Fibroblast of lung (primary cell): ENCODE results near the gene TIFAB. TPM values are rescaled to one million over a fixed set of nuclear protein-coding genes. Genes with fewer than 3 reads are reported as not detected.

Source experiments
- DNase-seq, 2 donors: peaks; one replicate each; pipeline versions ENCODE4 v3.0.0 to v3.0.0-alpha.2; 2010; ENCODE audit warnings: low read depth in 2 of 2
- H2AFZ ChIP-seq: 2 replicates; pipeline ENCODE4 v1.5.1; 2012; ENCODE audit warnings: low read length, control low read depth, inconsistent platforms
- H3K27ac ChIP-seq: 2 replicates; pipeline ENCODE4 v1.5.1; 2011; ENCODE audit warnings: low read length, control low read depth; ENCODE audit not compliant: insufficient read depth
- H3K27me3 ChIP-seq: 2 replicates; pipeline ENCODE4 v1.5.1; 2011; ENCODE audit warnings: mild to moderate bottlenecking, low read length; ENCODE audit not compliant: control insufficient read depth, insufficient read depth
- H3K36me3 ChIP-seq: 2 replicates; pipeline ENCODE4 v1.5.1; 2011; ENCODE audit warnings: low read length; ENCODE audit not compliant: control insufficient read depth, insufficient read depth
- H3K4me1 ChIP-seq: 2 replicates; pipeline ENCODE4 v1.5.1; 2011; ENCODE audit warnings: low read length; ENCODE audit not compliant: control insufficient read depth, insufficient read depth; ENCODE audit errors: extremely low read depth
- H3K4me2 ChIP-seq: 2 replicates; pipeline ENCODE4 v1.5.1; 2011; ENCODE audit warnings: low read length, control low read depth; ENCODE audit not compliant: insufficient read depth; ENCODE audit errors: extremely low read depth
- H3K4me3 ChIP-seq, 4 experiments: fragments of 200-600 bp in 1 of 4; sonication (generic) in 1 of 4; replicated peaks in 1 of 4; 2 replicates each; pipeline ENCODE4 v1.5.1; 2011 to 2016; ENCODE audit warnings: low read length in 4 of 4, low read depth in 3 of 4, mild to moderate bottlenecking in 3 of 4, control low read depth in 2 of 4, inconsistent platforms in 1 of 4, mixed read lengths in 1 of 4; ENCODE audit not compliant: insufficient read depth in 1 of 4; ENCODE audit errors: control extremely low read depth in 1 of 4
- H3K79me2 ChIP-seq: 2 replicates; pipeline ENCODE4 v1.5.1; 2012; ENCODE audit warnings: mild to moderate bottlenecking, low read length, inconsistent platforms; ENCODE audit not compliant: control insufficient read depth, insufficient read depth
- H3K9ac ChIP-seq: 2 replicates; pipeline ENCODE4 v1.5.1; 2011; ENCODE audit warnings: mild to moderate bottlenecking, low read length, control low read depth; ENCODE audit not compliant: insufficient read depth
- H3K9me3 ChIP-seq: 2 replicates; pipeline ENCODE4 v1.5.1; 2012; ENCODE audit warnings: low read depth, low read length; ENCODE audit not compliant: control insufficient read depth, insufficient read depth
- H4K20me1 ChIP-seq: 2 replicates; pipeline ENCODE4 v1.5.1; 2011; ENCODE audit warnings: low read length; ENCODE audit not compliant: control insufficient read depth, insufficient read depth; ENCODE audit errors: extremely low read depth
- CTCF ChIP-seq, 2 donors: IDR thresholded peaks in 1 of 2; conservative IDR thresholded peaks in 1 of 2; 1 replicate in 1 of 2; 2 replicates in 1 of 2; pipeline ENCODE4 v1.5.1; 2011 to 2012; ENCODE audit warnings: low read length in 2 of 2, control low read depth in 1 of 2, inconsistent platforms in 1 of 2, low read depth in 1 of 2, mild to moderate bottlenecking in 1 of 2
- EZH2 ChIP-seq: IDR thresholded peaks from 2 replicates; pipeline ENCODE4 v1.5.1; 2012; ENCODE audit warnings: low read length, control low read depth, mild to moderate bottlenecking; ENCODE audit errors: missing control alignments
- polyA plus RNA-seq, 2 donors: library from polyadenylated mRNA; depleted of rRNA in 1 of 2; stranded (reverse) in 1 of 2; unstranded in 1 of 2; fragments of >200 nt; gene quantifications; 2 replicates each; pipeline ENCODE4 v1.2.1, GENCODE V29; 2011 to 2012; ENCODE audit warnings: missing spikeins in 1 of 2
- total RNA-seq: library from RNA; depleted of rRNA; stranded (reverse); fragments of >200 nt; gene quantifications from 2 replicates; pipeline ENCODE4 v1.2.1, GENCODE V29; 2014

TIFAB gene
- total and polyA plus RNA-seq, 2 donors (not counting 1 experiment from before 2014, with no cell fraction given) = not detected

GRCh38 chr5:135461481-135462151, 9.5 kb upstream of the TIFAB start:
- TF ChIP-seq EZH2 (no peak), CTCF (conservative IDR thresholded peaks at IDR 0.05 in 1 of 2, IDR thresholded peaks at IDR 0.05 in 1 of 2; ENCODE audit: low read depth in 1 of 2, low read length in 2 of 2) (no peak)
- Histone ChIP-seq H3K27ac (no peak overlapping the region), H3K4me1 (peaks cover 4% of the 10 kb centered on the region), H3K36me3 (no peaks in the 10 kb centered on the region), H3K4me3 (no peak overlapping the region), H4K20me1 (no peaks in the 10 kb centered on the region), H3K9me3 (no peaks in the 10 kb centered on the region), H3K4me2 (no peak overlapping the region), H2AFZ (no peak overlapping the region), H3K27me3 (peaks cover 21% of the 10 kb centered on the region), H3K79me2 (no peaks in the 10 kb centered on the region), H3K9ac (no peak overlapping the region)
- DNase-seq = no peak

GRCh38 chr5:135460246-135461033, 8.3 kb upstream of the TIFAB start:
- Histone ChIP-seq H3K9me3 (no peaks in the 10 kb centered on the region), H3K4me3 (no peak overlapping the region), H3K4me2 (no peak overlapping the region), H4K20me1 (no peaks in the 10 kb centered on the region), H3K79me2 (no peaks in the 10 kb centered on the region), H3K9ac (no peak overlapping the region), H3K27me3 (peaks cover 21% of the 10 kb centered on the region), H3K4me1 (peaks cover 7% of the 10 kb centered on the region), H2AFZ (no peak overlapping the region), H3K27ac (no peak overlapping the region), H3K36me3 (no peaks in the 10 kb centered on the region)
- no peak for TF ChIP-seq CTCF (conservative IDR thresholded peaks at IDR 0.05 in 1 of 2, IDR thresholded peaks at IDR 0.05 in 1 of 2; ENCODE audit: low read depth in 1 of 2, low read length in 2 of 2)
- TF ChIP-seq EZH2 = no peak
- no peak for DNase-seq

GRCh38 chr5:135458921-135459331, 6.8 kb upstream of the TIFAB start:
- DNase-seq = peak; percentile 58 to 67
- no peak overlapping the region for H3K4me3 ChIP-seq
- H3K36me3 ChIP-seq = no peaks in the 10 kb centered on the region
- no peaks in the 10 kb centered on the region for H4K20me1 ChIP-seq
- H3K79me2 ChIP-seq = no peaks in the 10 kb centered on the region
- H3K4me1 ChIP-seq = peaks cover 7% of the 10 kb centered on the region
- no peak overlapping the region for H2AFZ ChIP-seq
- H3K27ac ChIP-seq = no peak overlapping the region
- no peak overlapping the region for H3K9ac ChIP-seq
- no peak for TF ChIP-seq EZH2
- no peak for TF ChIP-seq CTCF (conservative IDR thresholded peaks at IDR 0.05 in 1 of 2, IDR thresholded peaks at IDR 0.05 in 1 of 2; ENCODE audit: low read depth in 1 of 2, low read length in 2 of 2)
- H3K27me3 ChIP-seq = peaks cover 18% of the 10 kb centered on the region
- H3K9me3 ChIP-seq = no peaks in the 10 kb centered on the region
- peak overlapping the region; percentile 25 for H3K4me2 ChIP-seq
